ENCODE measurements around the gene OPRD1.

OPRD1 gene

DNA sequence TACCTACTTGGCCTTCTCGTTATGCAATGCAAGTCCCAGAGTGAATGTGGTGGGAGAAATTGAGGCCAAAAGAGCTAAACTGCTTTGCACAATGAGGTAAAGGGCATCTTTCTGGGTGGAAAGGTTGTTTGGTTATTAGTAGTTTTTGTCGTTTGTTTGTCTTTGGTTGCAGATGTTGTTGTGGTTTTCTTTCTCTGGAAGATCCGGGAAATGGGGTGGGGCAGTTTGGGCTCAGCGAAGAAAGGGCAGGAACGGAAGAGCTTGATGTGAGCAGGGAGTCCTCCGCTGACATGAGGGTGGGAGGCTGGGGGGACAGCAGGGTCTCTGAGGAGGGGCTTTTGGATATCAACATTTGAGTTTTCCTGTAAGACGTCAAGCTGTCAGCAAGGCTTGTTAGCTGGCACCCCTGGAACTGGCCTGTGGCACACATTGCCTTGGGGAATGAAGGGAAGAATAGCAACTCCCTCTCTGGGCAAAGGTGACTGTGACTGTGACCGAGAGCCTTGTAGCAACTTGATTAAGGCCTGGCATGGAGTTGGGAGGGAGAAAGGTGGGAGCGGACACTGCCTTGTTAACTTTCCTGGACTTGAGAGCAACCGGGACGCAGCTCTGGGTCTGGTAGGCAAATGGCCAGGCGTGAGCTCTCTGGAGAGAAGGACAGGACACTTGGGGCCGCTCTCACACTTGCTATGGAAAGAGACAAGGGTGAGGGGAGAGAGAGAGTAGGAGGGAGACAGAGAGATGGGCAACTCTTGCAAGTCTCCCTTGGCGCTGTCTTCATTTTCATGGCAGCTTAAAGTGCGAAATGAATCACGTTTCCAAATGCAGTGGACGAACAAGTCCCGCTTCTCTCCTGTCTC, 15.4 kb upstream of the OPRD1 start:
- Histone ChIP-seq H3K9ac (ENCODE audit: low read depth, low read length, poor library complexity, severe bottlenecking) (no peak overlapping the region), H3K9me3 (ENCODE audit: insufficient read depth, low read depth, low read length) (no peaks in the 10 kb centered on the region), H3K36me3 (ENCODE audit: insufficient read depth, low read length) (no peaks in the 10 kb centered on the region), H3K4me1 (ENCODE audit: insufficient read depth, low read length, poor library complexity, severe bottlenecking) (no peaks in the 10 kb centered on the region), H3K27me3 (ENCODE audit: insufficient read depth, low read length, poor library complexity, severe bottlenecking) (no peaks in the 10 kb centered on the region), H3F3A (ENCODE audit: low read depth) (no peaks in the 10 kb centered on the region), H3K4me2 (ENCODE audit: low read depth, low read length, poor library complexity, severe bottlenecking) (no peak overlapping the region), H2AFZ (ENCODE audit: low read length) (no peak overlapping the region), H4K20me1 (ENCODE audit: insufficient read depth, low read length, poor library complexity, severe bottlenecking) (no peaks in the 10 kb centered on the region), H3K9me2 (replicated peaks; ENCODE audit: low read depth, low read length) (no peaks in the 10 kb centered on the region), H3K79me2 (ENCODE audit: insufficient read depth, low read length) (no peaks in the 10 kb centered on the region), H3K4me3 (ENCODE audit: low read length, poor library complexity, severe bottlenecking) (no peak overlapping the region)
- TF ChIP-seq, protein P1, sequence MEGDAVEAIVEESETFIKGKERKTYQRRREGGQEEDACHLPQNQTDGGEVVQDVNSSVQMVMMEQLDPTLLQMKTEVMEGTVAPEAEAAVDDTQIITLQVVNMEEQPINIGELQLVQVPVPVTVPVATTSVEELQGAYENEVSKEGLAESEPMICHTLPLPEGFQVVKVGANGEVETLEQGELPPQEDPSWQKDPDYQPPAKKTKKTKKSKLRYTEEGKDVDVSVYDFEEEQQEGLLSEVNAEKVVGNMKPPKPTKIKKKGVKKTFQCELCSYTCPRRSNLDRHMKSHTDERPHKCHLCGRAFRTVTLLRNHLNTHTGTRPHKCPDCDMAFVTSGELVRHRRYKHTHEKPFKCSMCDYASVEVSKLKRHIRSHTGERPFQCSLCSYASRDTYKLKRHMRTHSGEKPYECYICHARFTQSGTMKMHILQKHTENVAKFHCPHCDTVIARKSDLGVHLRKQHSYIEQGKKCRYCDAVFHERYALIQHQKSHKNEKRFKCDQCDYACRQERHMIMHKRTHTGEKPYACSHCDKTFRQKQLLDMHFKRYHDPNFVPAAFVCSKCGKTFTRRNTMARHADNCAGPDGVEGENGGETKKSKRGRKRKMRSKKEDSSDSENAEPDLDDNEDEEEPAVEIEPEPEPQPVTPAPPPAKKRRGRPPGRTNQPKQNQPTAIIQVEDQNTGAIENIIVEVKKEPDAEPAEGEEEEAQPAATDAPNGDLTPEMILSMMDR (conservative IDR thresholded peaks at IDR 0.05; ENCODE audit: low read length) = no peak

DNA sequence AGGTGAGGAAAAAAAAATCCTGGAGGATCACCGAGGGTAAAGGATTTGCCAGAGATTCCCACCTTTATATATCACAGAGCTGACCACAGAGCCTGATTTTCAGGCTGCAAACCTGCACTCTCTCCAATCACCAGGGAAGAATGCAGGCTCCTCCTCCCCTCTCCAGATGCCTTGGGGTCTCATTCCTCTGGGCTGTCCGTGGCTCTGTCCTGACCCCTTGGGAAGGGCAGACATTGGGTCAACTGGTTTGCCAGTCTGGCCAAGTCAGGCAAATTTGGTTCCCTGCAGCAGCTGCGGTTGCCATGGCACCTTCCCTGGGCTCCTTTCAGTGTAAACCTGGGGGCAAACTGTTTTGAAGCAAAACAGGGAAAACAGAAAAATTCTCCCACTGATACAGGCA, 11.6 kb upstream of the OPRD1 start:
- Histone ChIP-seq H3K9me2 (replicated peaks; ENCODE audit: low read depth, low read length) (no peaks in the 10 kb centered on the region), H2AFZ (ENCODE audit: low read length) (no peak overlapping the region), H3K9me3 (ENCODE audit: insufficient read depth, low read depth, low read length) (no peaks in the 10 kb centered on the region)

GRCh38 chr1:28801461-28801860, 10.5 kb upstream of the OPRD1 start:
- Histone ChIP-seq H3K27me3 (ENCODE audit: insufficient read depth, low read length, poor library complexity, severe bottlenecking) (no peaks in the 10 kb centered on the region), H3F3A (ENCODE audit: low read depth) (no peaks in the 10 kb centered on the region), H2AFZ (ENCODE audit: low read length) (no peak overlapping the region), H3K9me2 (replicated peaks; ENCODE audit: low read depth, low read length) (no peaks in the 10 kb centered on the region), H3K4me1 (ENCODE audit: insufficient read depth, low read length, poor library complexity, severe bottlenecking) (no peaks in the 10 kb centered on the region), H3K79me2 (ENCODE audit: insufficient read depth, low read length) (no peaks in the 10 kb centered on the region), H3K36me3 (ENCODE audit: insufficient read depth, low read length) (no peaks in the 10 kb centered on the region), H3K4me2 (ENCODE audit: low read depth, low read length, poor library complexity, severe bottlenecking) (no peak overlapping the region), H3K9me3 (ENCODE audit: insufficient read depth, low read depth, low read length) (no peaks in the 10 kb centered on the region), H4K20me1 (ENCODE audit: insufficient read depth, low read length, poor library complexity, severe bottlenecking) (no peaks in the 10 kb centered on the region), H3K9ac (ENCODE audit: low read depth, low read length, poor library complexity, severe bottlenecking) (no peak overlapping the region), H3K4me3 (ENCODE audit: low read length, poor library complexity, severe bottlenecking) (no peak overlapping the region)
- TF ChIP-seq, protein P1 (conservative IDR thresholded peaks at IDR 0.05; ENCODE audit: low read length) = no peak

More for the DNA sequence above, 11.6 kb upstream of the OPRD1 start:
- TF ChIP-seq, protein P1 (conservative IDR thresholded peaks at IDR 0.05; ENCODE audit: low read length) = no peak
- no peak for TF ChIP-seq EZH2phosphoT487 (IDR thresholded peaks at IDR 0.05; ENCODE audit: borderline replicate concordance)
- H3K4me1 ChIP-seq (ENCODE audit: insufficient read depth, low read length, poor library complexity, severe bottlenecking) = no peaks in the 10 kb centered on the region
- H4K20me1 ChIP-seq (ENCODE audit: insufficient read depth, low read length, poor library complexity, severe bottlenecking) = no peaks in the 10 kb centered on the region
- H3K79me2 ChIP-seq (ENCODE audit: insufficient read depth, low read length) = no peaks in the 10 kb centered on the region
- no peaks in the 10 kb centered on the region for H3K36me3 ChIP-seq (ENCODE audit: insufficient read depth, low read length)
- no peak overlapping the region for H3K4me3 ChIP-seq (ENCODE audit: low read length, poor library complexity, severe bottlenecking)
- no peaks in the 10 kb centered on the region for H3K27me3 ChIP-seq (ENCODE audit: insufficient read depth, low read length, poor library complexity, severe bottlenecking)
- no peaks in the 10 kb centered on the region for H3F3A ChIP-seq (ENCODE audit: low read depth)
- no peak overlapping the region for H3K4me2 ChIP-seq (ENCODE audit: low read depth, low read length, poor library complexity, severe bottlenecking)
- H3K9ac ChIP-seq (ENCODE audit: low read depth, low read length, poor library complexity, severe bottlenecking) = no peak overlapping the region

Measured in Loucy (cell line).